ENCODE measurements around the gene MICA. TPM values are rescaled to one million over a fixed set of nuclear protein-coding genes. Genes with fewer than 3 reads are reported as not detected.

Gene MICA
- total and polyA plus RNA-seq, 9 of the 15 experiments (the other 6 are each of a cell fraction or from before 2014, with no cell fraction given): 11.8 to 24.6 (median 16.7) TPM

- no peak for TF ChIP-seq MITF (IDR thresholded peaks at IDR 0.05)
- TF ChIP-seq ZNF134 (CRISPR knock-in tag; conservative IDR thresholded peaks at IDR 0.05): no peak
- no peak for TF ChIP-seq FOXJ2 (tag; IDR thresholded peaks at IDR 0.05)
- TF ChIP-seq SMAD1 (IDR thresholded peaks at IDR 0.05; ENCODE audit: low read depth, low read length, partially characterized antibody): peak; percentile 81
- TF ChIP-seq NBN (IDR thresholded peaks at IDR 0.05; ENCODE audit: low read depth): peak; percentile 72; the same call in 1 of the 2 replicates
- no peak for TF ChIP-seq THRB (CRISPR knock-in tag; conservative IDR thresholded peaks at IDR 0.05)
- no peak for TF ChIP-seq ZNF184 (CRISPR knock-in tag; IDR thresholded peaks at IDR 0.05)
- TF ChIP-seq FOS (IDR thresholded peaks at IDR 0.05; ENCODE audit: extremely low read depth, insufficient read length): no peak
- TF ChIP-seq C11orf30 (IDR thresholded peaks at IDR 0.05; ENCODE audit: low read depth): no peak
- TF ChIP-seq ZNF780A (CRISPR knock-in tag; IDR thresholded peaks at IDR 0.05): no peak
- TF ChIP-seq ZC3H11A (IDR thresholded peaks at IDR 0.05; ENCODE audit: low read depth, low read length): no peak
- no peak for TF ChIP-seq ZNF217 (CRISPR knock-in tag; IDR thresholded peaks at IDR 0.05)
- no peak for TF ChIP-seq ZNF436 (CRISPR knock-in tag; IDR thresholded peaks at IDR 0.05)
- TF ChIP-seq HSF4 (CRISPR knock-in tag; IDR thresholded peaks at IDR 0.05; ENCODE audit: borderline replicate concordance): no peak
- no peak for TF ChIP-seq E2F5 (CRISPR knock-in tag; IDR thresholded peaks at IDR 0.05)
- no peak for TF ChIP-seq MCM5 (IDR thresholded peaks at IDR 0.05; ENCODE audit: low read depth)
- no peak for TF ChIP-seq BCL6 (CRISPR knock-in tag; IDR thresholded peaks at IDR 0.05)
- no peak for TF ChIP-seq ATF6 (CRISPR knock-in tag; IDR thresholded peaks at IDR 0.05)
- TF ChIP-seq MAFK (IDR thresholded peaks at IDR 0.05; ENCODE audit: low read length): no peak
- TF ChIP-seq ZKSCAN1 (IDR thresholded peaks at IDR 0.05; ENCODE audit: low read depth, low read length): no peak
- TF ChIP-seq ZNF511 (CRISPR knock-in tag; IDR thresholded peaks at IDR 0.05): no peak
- TF ChIP-seq TOE1 (IDR thresholded peaks at IDR 0.05; ENCODE audit: borderline replicate concordance): no peak
- no peak for TF ChIP-seq TOE1 (CRISPR knock-in tag; IDR thresholded peaks at IDR 0.05; ENCODE audit: borderline replicate concordance, low read depth)
- peak; percentile 54; the same call in 1 of the 2 replicates for TF ChIP-seq CBX1 (IDR thresholded peaks at IDR 0.05; ENCODE audit: low read depth)
These were observed 2.7 kb upstream of the MICA start (continued) for GRCh38 chr6:31400467-31401289.
